Right lobe of liver (tissue), 6 donors: ENCODE data around the gene SH3TC1. TPM values are rescaled to one million over a fixed set of nuclear protein-coding genes. Genes with fewer than 3 reads are reported as not detected.

Source experiments
- ATAC-seq, 4 donors: fragments of 200-7000 bp; cut with Tn5 transposase; one replicate each; pipeline ENCODE4 v1.9.1; 2020; ENCODE audit warnings: mild to moderate bottlenecking in 4 of 4, moderate library complexity in 4 of 4
- DNase-seq, 3 donors: peaks; one replicate each; pipeline ENCODE4 v3.0.0-alpha.2; 2020
- H3K27ac ChIP-seq, 3 donors: fragments of 200-600 bp; one replicate each; pipeline ENCODE4 v1.8.0; 2022
- H3K27me3 ChIP-seq, 2 donors: fragments of 200-600 bp; one replicate each; pipeline ENCODE4 v1.8.0; 2022
- H3K36me3 ChIP-seq, 4 donors: fragments of 200-600 bp; sonication (generic) in 1 of 4; one replicate each; pipeline versions ENCODE4 v1.5.1 to v1.8.0; 2017 to 2022; ENCODE audit warnings: control low read depth in 1 of 4
- H3K4me1 ChIP-seq, 4 donors: fragments of 200-600 bp; sonication (generic) in 1 of 4; one replicate each; pipeline versions ENCODE4 v1.5.1 to v1.8.0; 2017 to 2022; ENCODE audit warnings: control low read depth in 1 of 4
- H3K4me3 ChIP-seq, 3 donors: fragments of 200-600 bp; one replicate each; pipeline ENCODE4 v1.8.0; 2022
- H3K9me3 ChIP-seq, 4 donors: fragments of 200-600 bp; sonication (generic) in 1 of 4; one replicate each; pipeline versions ENCODE4 v1.5.1 to v1.8.0; 2017 to 2022; ENCODE audit warnings: control low read depth in 1 of 4
- CTCF ChIP-seq, 4 donors: fragments of 200-600 bp in 3 of 4; fragments of 450-650 bp in 1 of 4; IDR thresholded peaks; one replicate each; pipeline versions ENCODE4 v1.5.1 to v1.8.0; 2016 to 2022; ENCODE audit warnings: antibody characterized with exemption in 4 of 4, mild to moderate bottlenecking in 2 of 4
- POLR2A ChIP-seq: fragments of 450-650 bp; IDR thresholded peaks from one replicate; pipeline ENCODE4 v1.6.1; 2017; ENCODE audit warnings: antibody characterized with exemption, mild to moderate bottlenecking
- WGBS: methylation state at CpG from one replicate; pipeline ENCODE4 v1.1.6; 2018; ENCODE audit warnings: low coverage, low lambda C conversion rate; ENCODE audit not compliant: insufficient coverage; ENCODE audit errors: missing lambda C conversion rate; 5-methylcytosine and 5-hydroxymethylcytosine counted together
- intact Hi-C, 2 donors: fragments of 100-400 bp; cut with DNase I; formaldehyde crosslinking; loops; one replicate each; pipeline versions ENCODE4 v1.11.2 to v1.14.1; 2022
- total RNA-seq, 6 experiments: library from RNA; depleted of rRNA in 2 of 6; stranded (reverse); fragments of >200 nt in 2 of 6; fragmentation: NEBNext Ultra II Directional in 3 of 6; extraction: Animal tissue kit (Norgen Biotek cat#: 25700) in 3 of 6; gene quantifications; one replicate each; pipeline versions ENCODE4 v1.1.0 to v1.2.4, GENCODE V29; 2016 to 2023
- donor health status: DM: no; HTN: yes; CAD: no.
- donor health status: DM: no; HTN: no; CAD: no.
- donor health status: DM: no; HTN: no; CAD: no.
- donor health status: DM: no; HTN: yes; CAD: no.
- donor health status: DM: no; HTN: yes; CAD: no.

Gene SH3TC1
- total RNA-seq, 6 experiments from 2014 or later, result 13.2 to 48.0 (median 24.9) TPM

DNA sequence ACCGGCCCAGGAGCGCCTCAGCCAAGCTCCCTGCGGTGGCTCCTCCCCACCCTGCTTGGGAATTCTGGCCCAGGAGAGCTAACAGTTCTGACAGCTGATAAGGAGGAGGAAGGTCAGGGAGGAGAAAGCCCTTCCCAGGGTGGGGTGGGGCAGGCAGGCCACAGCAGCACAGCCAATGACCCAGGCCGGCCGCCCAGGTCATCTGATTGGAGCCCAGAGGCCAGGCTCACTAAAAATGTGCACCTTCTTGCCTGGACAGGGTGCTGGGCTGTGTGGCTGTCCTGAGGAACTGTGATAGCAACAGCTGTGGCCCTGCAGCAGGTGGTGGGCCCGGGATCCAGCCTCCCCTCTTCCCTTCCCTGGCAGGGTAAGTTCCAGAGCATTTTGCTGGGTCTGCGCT, 17.2 kb upstream of the SH3TC1 start:
- WGBS, result 20% methylated on average over 1 of the region's 7 CpGs
- H3K27ac ChIP-seq, result no peak overlapping the region
- intact Hi-C loops, result no loop called here

GRCh38 chr4:8182294-8182693, 16.8 kb upstream of the SH3TC1 start:
- H3K4me3 ChIP-seq, result no peak overlapping the region
- intact Hi-C loops, result no loop called here
- TF ChIP-seq POLR2A, result no peak
- TF ChIP-seq CTCF (IDR thresholded peaks at IDR 0.05), result no peak
- no peaks in the 10 kb centered on the region for H3K36me3 ChIP-seq
- H3K9me3 ChIP-seq, result no peaks in the 10 kb centered on the region
- H3K27ac ChIP-seq, result no peak overlapping the region
- H3K4me1 ChIP-seq, result peaks cover 0 to 15% (median 0%) of the 10 kb centered on the region in 4 donors
- H3K27me3 ChIP-seq, result no peaks in the 10 kb centered on the region
- DNase-seq (no peak), ATAC-seq (no peak)
- WGBS, result 76% methylated on average over 5 of the region's 11 CpGs

More for the DNA sequence above, 17.2 kb upstream of the SH3TC1 start:
- ATAC-seq (peak; percentile 51 to 80 (median 66)), DNase-seq (peak in 2 of 3 donors; percentile 56 to 75)
- no peaks in the 10 kb centered on the region for H3K9me3 ChIP-seq
- no peaks in the 10 kb centered on the region for H3K27me3 ChIP-seq
- no peak overlapping the region for H3K4me3 ChIP-seq
- no peaks in the 10 kb centered on the region for H3K36me3 ChIP-seq
- TF ChIP-seq POLR2A (no peak), CTCF (IDR thresholded peaks at IDR 0.05) (no peak)
- H3K4me1 ChIP-seq, result peaks cover 0 to 15% (median 0%) of the 10 kb centered on the region in 4 donors

DNA sequence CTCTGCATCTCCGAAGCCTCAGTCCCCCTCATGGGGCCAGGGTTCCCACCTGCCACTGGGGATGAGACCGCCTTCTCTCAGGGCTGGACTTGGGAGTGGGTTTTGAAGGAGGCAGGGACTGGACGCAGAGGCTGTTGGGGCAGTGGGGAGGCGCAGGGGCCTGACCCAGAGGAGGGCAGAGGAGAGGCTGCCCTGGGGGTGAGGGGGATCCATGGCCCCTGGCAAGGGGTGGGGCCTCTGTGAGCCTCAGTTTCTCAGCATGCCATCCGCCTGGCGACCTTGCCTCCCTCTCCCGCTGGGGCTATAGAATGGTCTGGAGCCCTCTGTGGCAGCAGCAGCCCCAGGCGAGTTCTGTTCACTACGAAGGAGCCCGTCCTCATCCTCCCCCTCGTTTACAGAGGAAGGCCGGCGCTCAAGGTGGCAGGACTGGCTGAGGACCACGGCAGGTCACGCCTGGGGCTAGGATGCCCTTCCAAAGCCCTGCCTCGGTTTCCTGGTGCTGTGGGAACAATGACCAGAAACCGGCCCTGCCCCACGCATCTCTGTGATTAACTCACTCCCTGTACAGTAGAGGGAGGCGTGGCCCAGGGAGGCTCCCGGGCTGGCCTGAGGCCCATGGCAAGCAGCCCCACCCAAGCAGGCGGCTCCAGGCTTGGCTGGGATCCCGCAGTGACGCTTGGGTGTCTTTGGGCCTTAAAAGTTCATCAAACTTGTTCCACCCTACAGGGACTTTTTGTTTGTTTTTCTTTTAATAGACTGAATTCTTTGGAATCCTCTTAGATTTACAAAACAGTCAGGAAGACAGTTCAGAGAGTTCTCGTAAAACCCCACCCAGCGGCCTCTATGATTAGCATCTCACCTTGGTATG, 16.0 kb upstream of the SH3TC1 start:
- 38% methylated on average over 6 of the region's 25 CpGs for WGBS
- Histone ChIP-seq H3K4me3 (no peak overlapping the region), H3K4me1 (peaks cover 0 to 15% (median 0%) of the 10 kb centered on the region in 4 donors), H3K27ac (no peak overlapping the region), H3K36me3 (no peaks in the 10 kb centered on the region), H3K27me3 (no peaks in the 10 kb centered on the region), H3K9me3 (no peaks in the 10 kb centered on the region)
- ATAC-seq (peak; percentile 76 to 80 (median 79)), DNase-seq (peak; percentile 79 to 83 (median 81))
- intact Hi-C loops, result no loop called here
- no peak for TF ChIP-seq CTCF (IDR thresholded peaks at IDR 0.05)
- TF ChIP-seq POLR2A, result no peak

- Histone ChIP-seq H3K36me3 (no peaks in the 10 kb centered on the region), H3K27me3 (no peaks in the 10 kb centered on the region), H3K27ac (no peak overlapping the region), H3K4me1 (peaks cover 0 to 15% (median 0%) of the 10 kb centered on the region in 4 donors), H3K9me3 (no peaks in the 10 kb centered on the region), H3K4me3 (no peak overlapping the region)
- DNase-seq (no peak), ATAC-seq (no peak)
- intact Hi-C loops, result no loop called here
- WGBS, result 81% methylated on average over 4 of the region's 4 CpGs
- TF ChIP-seq POLR2A (no peak), CTCF (IDR thresholded peaks at IDR 0.05) (no peak)
These were observed 15.0 kb upstream of the SH3TC1 start for GRCh38 chr4:8184061-8184460.
